HepG2 (cell line): ENCODE data around the gene CHL1. TPM values are rescaled to one million over a fixed set of nuclear protein-coding genes. Genes with fewer than 3 reads are reported as not detected.

Experiments used
- ATF3 ChIP-seq: sonication (generic); formaldehyde crosslinking; IDR thresholded peaks from 2 replicates; pipeline ENCODE4 v1.4.0; 2020; ENCODE audit warnings: missing genetic modification reagents
- DMAP1 ChIP-seq: IDR thresholded peaks from 2 replicates; pipeline ENCODE4 v1.6.1; 2016
- GFI1 ChIP-seq: sonication (generic); formaldehyde crosslinking; IDR thresholded peaks from 2 replicates; pipeline ENCODE4 v1.5.0; 2020; ENCODE audit warnings: missing genetic modification reagents, mild to moderate bottlenecking, borderline replicate concordance
- HHEX ChIP-seq: IDR thresholded peaks from 2 replicates; pipeline ENCODE4 v1.6.1; 2016; ENCODE audit warnings: control low read depth
- HMG20A ChIP-seq: IDR thresholded peaks from 2 replicates; pipeline ENCODE4 v1.6.1; 2016; ENCODE audit warnings: borderline replicate concordance
- HNF1A ChIP-seq, 2 experiments: sonication (generic) in 1 of 2; formaldehyde crosslinking in 1 of 2; IDR thresholded peaks; 2 replicates each; pipeline versions ENCODE4 v1.4.0 to v1.6.1; 2016 to 2020; ENCODE audit warnings: borderline replicate concordance in 1 of 2, low read depth in 1 of 2, mild to moderate bottlenecking in 1 of 2, missing genetic modification reagents in 1 of 2
- KLF16 ChIP-seq, 2 experiments: sonication (generic) in 1 of 2; formaldehyde crosslinking in 1 of 2; IDR thresholded peaks; 2 replicates each; pipeline versions ENCODE4 v1.6.1 to v1.8.0; 2016 to 2023; ENCODE audit warnings: missing genetic modification reagents in 2 of 2, missing compliant biosample characterization in 1 of 2
- REPIN1 ChIP-seq: sonication (generic); formaldehyde crosslinking; IDR thresholded peaks from 2 replicates; pipeline ENCODE4 v1.8.0; 2022; ENCODE audit warnings: missing genetic modification reagents, low read depth, mild to moderate bottlenecking, borderline replicate concordance
- ZBTB10 ChIP-seq: sonication (generic); formaldehyde crosslinking; IDR thresholded peaks from 2 replicates; pipeline ENCODE4 v1.4.0; 2020; ENCODE audit warnings: missing genetic modification reagents, borderline replicate concordance
- ZBTB3 ChIP-seq: sonication (generic); formaldehyde crosslinking; IDR thresholded peaks from 2 replicates; pipeline ENCODE4 v1.4.0; 2020; ENCODE audit warnings: low read depth, mild to moderate bottlenecking, moderate library complexity, missing genetic modification reagents, borderline replicate concordance
- ZBTB4 ChIP-seq: sonication (generic); formaldehyde crosslinking; IDR thresholded peaks from 2 replicates; pipeline ENCODE4 v1.4.0; 2020; ENCODE audit warnings: missing genetic modification reagents, mild to moderate bottlenecking, borderline replicate concordance
- ZHX1 ChIP-seq: sonication (generic); formaldehyde crosslinking; IDR thresholded peaks from 2 replicates; pipeline ENCODE4 v1.8.1; 2022; ENCODE audit warnings: low read depth, mild to moderate bottlenecking, missing genetic modification reagents
- ZNF136 ChIP-seq: sonication (generic); formaldehyde crosslinking; IDR thresholded peaks from 2 replicates; pipeline ENCODE4 v1.8.1; 2022; ENCODE audit warnings: low read depth, mild to moderate bottlenecking, moderate library complexity, missing genetic modification reagents
- ZNF644 ChIP-seq: IDR thresholded peaks from 2 replicates; pipeline ENCODE4 v1.6.1; 2016; ENCODE audit warnings: low read depth
- polyA plus RNA-seq, 8 experiments: library from polyadenylated mRNA; depleted of rRNA in 3 of 8; stranded (reverse) in 7 of 8; unstranded in 1 of 8; fragments of >200 nt; fragmentation: Illumina TruSeq in 4 of 8; extraction: Trizol in 4 of 8; gene quantifications; 2 replicates each; pipeline versions ENCODE4 v1.2.1 to v1.2.3, GENCODE V29; 2011 to 2016; ENCODE audit warnings: low read depth in 4 of 8, missing spikeins in 1 of 8, mixed read lengths in 1 of 8; ENCODE audit not compliant: insufficient read depth in 1 of 8
- total RNA-seq, 5 experiments: library from RNA; depleted of rRNA; stranded (reverse); fragments of >200 nt; fragmentation: Illumina TruSeq; extraction: Trizol; gene quantifications; 2 replicates each; pipeline ENCODE4 v1.2.3, GENCODE V29; 2016; ENCODE audit warnings: low read depth in 1 of 5

The CHL1 gene
- total and polyA plus RNA-seq, 2 of the 13 experiments (the other 11 are each of a cell fraction or from before 2014, with no cell fraction given) = not detected

- TF ChIP-seq HNF1A (IDR thresholded peaks at IDR 0.05; ENCODE audit: low read depth) = peak; percentile 71
- peak; percentile 75; the same call in 1 of the 2 replicates for TF ChIP-seq HNF1A (CRISPR knock-in tag; IDR thresholded peaks at IDR 0.05; ENCODE audit: borderline replicate concordance)
- TF ChIP-seq HHEX (CRISPR knock-in tag) = peak; percentile 98
- TF ChIP-seq KLF16 (CRISPR knock-in tag; IDR thresholded peaks at IDR 0.05) = peak in 1 of 2 experiments; percentile 94; a peak in 2 of 4 replicates
- TF ChIP-seq ZNF644 = 0 out of 2 replicates have a peak, but pooled peaks have one; percentile 75
- TF ChIP-seq HMG20A (CRISPR knock-in tag) = peak; percentile 99
- peak; percentile 66 for TF ChIP-seq GFI1 (CRISPR knock-in tag)
- no peak for TF ChIP-seq ZBTB10 (CRISPR knock-in tag)
- no peak for TF ChIP-seq ZNF136 (CRISPR knock-in tag)
- TF ChIP-seq REPIN1 = peak; percentile 66
- TF ChIP-seq ZBTB4 = no peak
- TF ChIP-seq ZBTB3 (CRISPR knock-in tag) = no peak
- peak; percentile 79 for TF ChIP-seq ATF3 (CRISPR knock-in tag)
- no peak for TF ChIP-seq DMAP1 (CRISPR knock-in tag)
- peak; percentile 92 for TF ChIP-seq ZHX1
Observed at GRCh38 chr3:264394-265156, 68.0 kb downstream of the CHL1 start (continued).
